ENCODE measurements around the gene FBLIM1. TPM values are rescaled to one million over a fixed set of nuclear protein-coding genes. Genes with fewer than 3 reads are reported as not detected.

The FBLIM1 gene
- total RNA-seq, 2 experiments from 2014 or later = 0.50 TPM; not detected in 1

- Mint-ChIP-seq H3K27ac (no peak overlapping the region), H3K9me3 (no peaks in the 10 kb centered on the region), H3K36me3 (ENCODE audit: low read depth) (no peaks in the 10 kb centered on the region), H3K4me3 (no peak overlapping the region), H3K4me1 (ENCODE audit: low read depth) (no peaks in the 10 kb centered on the region), H3K27me3 (peaks cover 38% of the 10 kb centered on the region)
- intact Hi-C loops (cut with DNase I, micrococcal nuclease) = no loop called here
- H3K4me1 ChIP-seq (ENCODE audit: insufficient read depth, low read length) = peaks cover 3% of the 10 kb centered on the region
- no peaks in the 10 kb centered on the region for H3K9me3 ChIP-seq (ENCODE audit: control insufficient read depth in 1 of 2, insufficient read depth in 1 of 2, low read length in 2 of 2)
- CTCF ChIA-PET = no interaction called here
- H3K36me3 ChIP-seq (ENCODE audit: insufficient read depth, low read length) = no peaks in the 10 kb centered on the region
- peaks cover 16 to 20% of the 10 kb centered on the region in 2 experiments for H3K27me3 ChIP-seq (ENCODE audit: control insufficient read depth in 1 of 2, insufficient read depth in 2 of 2, low read length in 2 of 2)
- TF ChIP-seq, protein P1, sequence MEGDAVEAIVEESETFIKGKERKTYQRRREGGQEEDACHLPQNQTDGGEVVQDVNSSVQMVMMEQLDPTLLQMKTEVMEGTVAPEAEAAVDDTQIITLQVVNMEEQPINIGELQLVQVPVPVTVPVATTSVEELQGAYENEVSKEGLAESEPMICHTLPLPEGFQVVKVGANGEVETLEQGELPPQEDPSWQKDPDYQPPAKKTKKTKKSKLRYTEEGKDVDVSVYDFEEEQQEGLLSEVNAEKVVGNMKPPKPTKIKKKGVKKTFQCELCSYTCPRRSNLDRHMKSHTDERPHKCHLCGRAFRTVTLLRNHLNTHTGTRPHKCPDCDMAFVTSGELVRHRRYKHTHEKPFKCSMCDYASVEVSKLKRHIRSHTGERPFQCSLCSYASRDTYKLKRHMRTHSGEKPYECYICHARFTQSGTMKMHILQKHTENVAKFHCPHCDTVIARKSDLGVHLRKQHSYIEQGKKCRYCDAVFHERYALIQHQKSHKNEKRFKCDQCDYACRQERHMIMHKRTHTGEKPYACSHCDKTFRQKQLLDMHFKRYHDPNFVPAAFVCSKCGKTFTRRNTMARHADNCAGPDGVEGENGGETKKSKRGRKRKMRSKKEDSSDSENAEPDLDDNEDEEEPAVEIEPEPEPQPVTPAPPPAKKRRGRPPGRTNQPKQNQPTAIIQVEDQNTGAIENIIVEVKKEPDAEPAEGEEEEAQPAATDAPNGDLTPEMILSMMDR (IDR thresholded peaks at IDR 0.05) = no peak
- POLR2A ChIA-PET = no interaction called here
- no peak overlapping the region for H3K27ac ChIP-seq (ENCODE audit: low read depth in 1 of 2, low read length in 2 of 2)
- DNase-seq = no peak
- no peak for ATAC-seq (ENCODE audit: poor library complexity)
- H3K4me3 ChIP-seq (ENCODE audit: low read length) = no peak overlapping the region
These were observed 5.7 kb downstream of the FBLIM1 start for GRCh38 chr1:15764269-15764764.

DNA sequence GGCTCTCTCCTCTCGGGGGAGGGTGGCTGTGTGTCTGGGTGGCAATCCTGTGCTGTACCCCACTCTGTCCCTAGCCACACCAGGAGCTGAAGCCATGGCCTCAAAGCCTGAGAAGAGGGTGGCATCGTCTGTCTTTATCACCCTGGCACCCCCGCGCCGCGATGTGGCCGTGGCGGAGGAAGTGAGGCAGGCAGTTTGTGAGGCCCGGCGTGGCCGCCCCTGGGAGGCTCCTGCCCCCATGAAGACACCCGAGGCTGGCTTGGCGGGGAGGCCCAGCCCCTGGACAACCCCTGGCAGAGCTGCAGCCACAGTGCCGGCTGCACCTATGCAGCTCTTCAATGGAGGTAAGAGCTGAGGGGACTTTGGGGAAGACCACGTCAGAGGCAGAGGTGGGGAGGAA lies 6.3 kb downstream of the FBLIM1 start:
- CTCF ChIA-PET = no interaction called here
- no peaks in the 10 kb centered on the region for H3K36me3 ChIP-seq (ENCODE audit: insufficient read depth, low read length)

GRCh38 chr1:15765495-15766194 lies 7.0 kb downstream of the FBLIM1 start:
- ChIA-PET CTCF (no interaction called here), POLR2A (no interaction called here)
- Histone ChIP-seq H3K27me3 (ENCODE audit: control insufficient read depth in 1 of 2, insufficient read depth in 2 of 2, low read length in 2 of 2) (peaks cover 5 to 11% of the 10 kb centered on the region in 2 experiments), H3K9me3 (ENCODE audit: control insufficient read depth in 1 of 2, insufficient read depth in 1 of 2, low read length in 2 of 2) (no peaks in the 10 kb centered on the region), H3K27ac (ENCODE audit: low read depth in 1 of 2, low read length in 2 of 2) (no peak overlapping the region), H3K4me3 (ENCODE audit: low read length) (no peak overlapping the region), H3K36me3 (ENCODE audit: insufficient read depth, low read length) (no peaks in the 10 kb centered on the region), H3K4me1 (ENCODE audit: insufficient read depth, low read length) (no peaks in the 10 kb centered on the region)
- no peak for ATAC-seq (ENCODE audit: poor library complexity)
- Mint-ChIP-seq H3K4me3 (no peak overlapping the region), H3K9me3 (no peaks in the 10 kb centered on the region), H3K27me3 (peaks cover 34% of the 10 kb centered on the region), H3K27ac (no peak overlapping the region), H3K4me1 (ENCODE audit: low read depth) (no peaks in the 10 kb centered on the region), H3K36me3 (ENCODE audit: low read depth) (no peaks in the 10 kb centered on the region)
- no peak for DNase-seq
- intact Hi-C loops (cut with DNase I, micrococcal nuclease) = no loop called here
- TF ChIP-seq, protein P1 (IDR thresholded peaks at IDR 0.05) = no peak

More for the DNA sequence above, 6.3 kb downstream of the FBLIM1 start:
- no peaks in the 10 kb centered on the region for H3K36me3 Mint-ChIP-seq (ENCODE audit: low read depth)
- no peaks in the 10 kb centered on the region for H3K4me1 Mint-ChIP-seq (ENCODE audit: low read depth)
- Histone ChIP-seq H3K27ac (ENCODE audit: low read depth in 1 of 2, low read length in 2 of 2) (no peak overlapping the region), H3K9me3 (ENCODE audit: control insufficient read depth in 1 of 2, insufficient read depth in 1 of 2, low read length in 2 of 2) (no peaks in the 10 kb centered on the region), H3K27me3 (ENCODE audit: control insufficient read depth in 1 of 2, insufficient read depth in 2 of 2, low read length in 2 of 2) (peaks cover 11 to 15% of the 10 kb centered on the region in 2 experiments), H3K4me3 (ENCODE audit: low read length) (no peak overlapping the region), H3K4me1 (ENCODE audit: insufficient read depth, low read length) (no peaks in the 10 kb centered on the region)
- H3K4me3 Mint-ChIP-seq = no peak overlapping the region
- intact Hi-C loops (cut with DNase I, micrococcal nuclease) = no loop called here
- H3K27me3 Mint-ChIP-seq = peaks cover 33% of the 10 kb centered on the region
- ATAC-seq (ENCODE audit: poor library complexity) (no peak), DNase-seq (no peak)
- H3K27ac Mint-ChIP-seq = no peak overlapping the region
- H3K9me3 Mint-ChIP-seq = no peaks in the 10 kb centered on the region
- POLR2A ChIA-PET = no interaction called here
- TF ChIP-seq, protein P1 (IDR thresholded peaks at IDR 0.05) = no peak

All from CD4-positive, alpha-beta T cell (primary cell).